ENCODE measurements around the gene MAN2A1. TPM values are rescaled to one million over a fixed set of nuclear protein-coding genes. Genes with fewer than 3 reads are reported as not detected.

Gene MAN2A1
- total RNA-seq, 1 experiment from 2014 or later, result 51.0 TPM

- H3K4me3 ChIP-seq (ENCODE audit: low read depth in 2 of 2, low read length in 2 of 2), result no peak overlapping the region
- H3K27ac ChIP-seq (ENCODE audit: low read length), result no peak overlapping the region
- intact Hi-C loops (cut with micrococcal nuclease; ENCODE audit: unreplicated experiment) (no loop called here), in situ Hi-C loops (cut with HindIII; ENCODE audit: low pct_unique_long_range_greater_than_20kb, low sequenced_read_pairs) (no loop called here)
- ChIA-PET POLR2A (no interaction called here), CTCF (no interaction called here)
- no peaks in the 10 kb centered on the region for H3K27me3 ChIP-seq (ENCODE audit: control insufficient read depth, insufficient read depth, low read length)
- no TSS peak for BruUV-seq (replicated peaks)
- TF ChIP-seq TCF7L2 (IDR thresholded peaks at IDR 0.05; ENCODE audit: low read depth, low read length), result no peak
- no peak for TF ChIP-seq REST (IDR thresholded peaks at IDR 0.05; ENCODE audit: insufficient read depth in 1 of 2, low read depth in 2 of 2, low read length in 1 of 2)
- ATAC-seq, result no peak
- no peak for DNase-seq (ENCODE audit: low read depth, low spot score)
- H3K4me1 ChIP-seq (ENCODE audit: control insufficient read depth, insufficient read depth, low read length), result no peaks in the 10 kb centered on the region
- H3K36me3 ChIP-seq (ENCODE audit: control insufficient read depth, insufficient read depth, low read length), result no peaks in the 10 kb centered on the region
- H3K9me3 ChIP-seq (ENCODE audit: control insufficient read depth, insufficient read depth, low read depth, low read length), result no peaks in the 10 kb centered on the region
Measured at GRCh38 chr5:109707531-109707930, 17.8 kb downstream of the MAN2A1 start.

DNA sequence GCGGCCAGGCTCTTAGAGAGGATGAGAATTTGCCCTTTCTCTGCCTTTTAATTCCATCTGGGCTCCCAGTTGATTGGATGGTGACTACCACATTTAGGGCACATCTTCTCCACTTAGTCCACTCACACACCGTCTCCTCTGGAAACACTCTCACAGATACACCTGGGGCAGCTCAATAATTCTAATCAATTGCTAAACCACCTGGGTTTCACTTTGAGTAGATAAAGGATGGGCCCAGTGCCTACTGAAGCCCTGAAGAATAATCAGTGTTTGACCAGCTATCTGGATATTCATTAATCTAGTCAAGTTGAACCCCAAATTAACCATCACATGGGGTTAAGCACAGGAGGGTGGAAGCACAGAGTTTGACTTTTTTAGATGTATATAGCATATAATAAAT, 19.1 kb downstream of the MAN2A1 start:
- H3K4me1 ChIP-seq (ENCODE audit: control insufficient read depth, insufficient read depth, low read length), result no peaks in the 10 kb centered on the region
- H3K9me3 ChIP-seq (ENCODE audit: control insufficient read depth, insufficient read depth, low read depth, low read length), result no peaks in the 10 kb centered on the region
- ATAC-seq (no peak), DNase-seq (ENCODE audit: low read depth, low spot score) (no peak)
- in situ Hi-C loops (cut with HindIII; ENCODE audit: low pct_unique_long_range_greater_than_20kb, low sequenced_read_pairs), result no loop called here
- BruUV-seq (replicated peaks), result no TSS peak
- H3K4me3 ChIP-seq (ENCODE audit: low read depth in 2 of 2, low read length in 2 of 2), result no peak overlapping the region
- TF ChIP-seq POLR2AphosphoS5 (IDR thresholded peaks at IDR 0.05; ENCODE audit: low read depth, low read length), result no peak
- no peak for TF ChIP-seq REST (IDR thresholded peaks at IDR 0.05; ENCODE audit: insufficient read depth in 1 of 2, low read depth in 2 of 2, low read length in 1 of 2)
- TF ChIP-seq SIN3A (IDR thresholded peaks at IDR 0.05; ENCODE audit: borderline replicate concordance, insufficient read depth, low read depth, low read length), result no peak
- TF ChIP-seq, protein P1, sequence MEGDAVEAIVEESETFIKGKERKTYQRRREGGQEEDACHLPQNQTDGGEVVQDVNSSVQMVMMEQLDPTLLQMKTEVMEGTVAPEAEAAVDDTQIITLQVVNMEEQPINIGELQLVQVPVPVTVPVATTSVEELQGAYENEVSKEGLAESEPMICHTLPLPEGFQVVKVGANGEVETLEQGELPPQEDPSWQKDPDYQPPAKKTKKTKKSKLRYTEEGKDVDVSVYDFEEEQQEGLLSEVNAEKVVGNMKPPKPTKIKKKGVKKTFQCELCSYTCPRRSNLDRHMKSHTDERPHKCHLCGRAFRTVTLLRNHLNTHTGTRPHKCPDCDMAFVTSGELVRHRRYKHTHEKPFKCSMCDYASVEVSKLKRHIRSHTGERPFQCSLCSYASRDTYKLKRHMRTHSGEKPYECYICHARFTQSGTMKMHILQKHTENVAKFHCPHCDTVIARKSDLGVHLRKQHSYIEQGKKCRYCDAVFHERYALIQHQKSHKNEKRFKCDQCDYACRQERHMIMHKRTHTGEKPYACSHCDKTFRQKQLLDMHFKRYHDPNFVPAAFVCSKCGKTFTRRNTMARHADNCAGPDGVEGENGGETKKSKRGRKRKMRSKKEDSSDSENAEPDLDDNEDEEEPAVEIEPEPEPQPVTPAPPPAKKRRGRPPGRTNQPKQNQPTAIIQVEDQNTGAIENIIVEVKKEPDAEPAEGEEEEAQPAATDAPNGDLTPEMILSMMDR (IDR thresholded peaks at IDR 0.05), result no peak
- H3K27ac ChIP-seq (ENCODE audit: low read length), result no peak overlapping the region
- ChIA-PET POLR2A (no interaction called here), CTCF (no interaction called here)
- intact Hi-C loops (cut with micrococcal nuclease; ENCODE audit: unreplicated experiment), result no loop called here
- no peaks in the 10 kb centered on the region for H3K27me3 ChIP-seq (ENCODE audit: control insufficient read depth, insufficient read depth, low read length)
- no peaks in the 10 kb centered on the region for H3K36me3 ChIP-seq (ENCODE audit: control insufficient read depth, insufficient read depth, low read length)

Data from Panc1 (cell line).